Retina (tissue), 1 donor: ENCODE results near the gene RRBP1.

ENCODE experiments used
- DNase-seq: peaks from one replicate; pipeline ENCODE4 v3.0.0-alpha.2; 2016

Gene RRBP1, protein sequence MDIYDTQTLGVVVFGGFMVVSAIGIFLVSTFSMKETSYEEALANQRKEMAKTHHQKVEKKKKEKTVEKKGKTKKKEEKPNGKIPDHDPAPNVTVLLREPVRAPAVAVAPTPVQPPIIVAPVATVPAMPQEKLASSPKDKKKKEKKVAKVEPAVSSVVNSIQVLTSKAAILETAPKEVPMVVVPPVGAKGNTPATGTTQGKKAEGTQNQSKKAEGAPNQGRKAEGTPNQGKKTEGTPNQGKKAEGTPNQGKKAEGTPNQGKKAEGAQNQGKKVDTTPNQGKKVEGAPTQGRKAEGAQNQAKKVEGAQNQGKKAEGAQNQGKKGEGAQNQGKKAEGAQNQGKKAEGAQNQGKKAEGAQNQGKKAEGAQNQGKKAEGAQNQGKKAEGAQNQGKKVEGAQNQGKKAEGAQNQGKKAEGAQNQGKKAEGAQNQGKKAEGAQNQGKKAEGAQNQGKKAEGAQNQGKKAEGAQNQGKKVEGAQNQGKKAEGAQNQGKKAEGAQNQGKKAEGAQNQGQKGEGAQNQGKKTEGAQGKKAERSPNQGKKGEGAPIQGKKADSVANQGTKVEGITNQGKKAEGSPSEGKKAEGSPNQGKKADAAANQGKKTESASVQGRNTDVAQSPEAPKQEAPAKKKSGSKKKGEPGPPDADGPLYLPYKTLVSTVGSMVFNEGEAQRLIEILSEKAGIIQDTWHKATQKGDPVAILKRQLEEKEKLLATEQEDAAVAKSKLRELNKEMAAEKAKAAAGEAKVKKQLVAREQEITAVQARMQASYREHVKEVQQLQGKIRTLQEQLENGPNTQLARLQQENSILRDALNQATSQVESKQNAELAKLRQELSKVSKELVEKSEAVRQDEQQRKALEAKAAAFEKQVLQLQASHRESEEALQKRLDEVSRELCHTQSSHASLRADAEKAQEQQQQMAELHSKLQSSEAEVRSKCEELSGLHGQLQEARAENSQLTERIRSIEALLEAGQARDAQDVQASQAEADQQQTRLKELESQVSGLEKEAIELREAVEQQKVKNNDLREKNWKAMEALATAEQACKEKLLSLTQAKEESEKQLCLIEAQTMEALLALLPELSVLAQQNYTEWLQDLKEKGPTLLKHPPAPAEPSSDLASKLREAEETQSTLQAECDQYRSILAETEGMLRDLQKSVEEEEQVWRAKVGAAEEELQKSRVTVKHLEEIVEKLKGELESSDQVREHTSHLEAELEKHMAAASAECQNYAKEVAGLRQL (N-terminal part only)

DNA sequence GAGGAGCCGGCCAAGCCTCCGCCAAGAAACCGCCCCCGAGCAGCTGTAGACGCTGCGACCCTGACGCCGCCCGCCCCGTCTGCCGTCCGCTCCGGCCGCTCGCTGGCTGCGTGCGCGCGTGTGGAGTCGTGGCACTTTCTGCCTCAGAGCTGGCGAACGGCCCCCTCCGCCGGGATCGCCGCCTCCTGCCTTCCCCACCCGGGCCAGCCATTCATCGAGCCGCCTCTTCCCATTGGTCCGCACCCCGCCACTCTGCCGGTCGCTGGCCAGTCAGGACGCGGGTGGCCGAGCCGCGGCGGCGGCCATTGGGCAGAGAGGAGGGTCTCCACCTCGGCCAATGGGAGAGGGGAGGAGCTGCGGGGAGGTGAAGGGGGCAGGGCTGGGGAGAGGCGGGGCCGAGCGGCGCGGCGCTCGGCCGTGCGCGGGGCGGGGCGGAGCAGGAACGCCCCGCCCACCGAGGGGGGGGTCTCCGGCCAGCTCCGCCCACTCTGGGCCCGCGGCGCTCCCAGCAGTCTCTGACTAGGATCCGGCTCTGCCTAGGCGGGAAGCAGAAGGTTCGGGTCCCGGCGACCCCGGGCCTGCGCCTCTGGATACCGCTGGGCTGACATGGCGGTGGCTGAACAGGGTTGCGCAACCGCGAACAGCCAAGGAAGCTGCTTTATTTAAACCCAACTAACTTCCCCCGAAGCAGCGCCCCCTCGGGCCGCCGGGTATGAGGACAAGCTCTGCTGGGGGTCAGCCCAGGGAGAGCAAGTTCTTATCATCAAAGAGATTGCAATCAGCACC lies at the start of gene RRBP1:
Gene RRBP1 (minus strand): TSS at position 140 of the 786 bp plus-strand sequence. CDS start 21,735 bp downstream, outside the sequence.
- peak; percentile 96 for DNase-seq

DNA sequence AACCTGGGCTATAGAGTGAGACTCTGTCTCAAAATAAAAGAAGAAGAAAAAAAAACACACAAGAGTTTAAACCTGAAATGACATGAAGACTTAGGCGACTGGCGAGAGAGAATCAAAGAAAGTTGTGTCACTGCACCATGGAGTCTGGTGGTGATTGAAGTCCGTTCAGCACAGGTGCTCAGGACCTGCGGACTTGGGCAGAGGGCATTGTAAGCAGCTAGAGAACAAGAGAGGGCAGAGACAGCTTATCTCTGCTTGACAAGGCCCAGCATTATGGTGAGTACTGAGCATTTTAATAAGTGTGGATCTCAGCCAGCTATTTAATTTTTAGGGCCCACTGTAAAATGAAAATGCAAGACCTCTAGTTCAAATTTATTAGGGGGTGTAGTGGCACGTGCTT lies 49.2 kb upstream of the RRBP1 start:
- no peak for DNase-seq

- no peak for DNase-seq
Observed at GRCh38 chr20:17730071-17730470, 48.0 kb upstream of the RRBP1 start.

DNA sequence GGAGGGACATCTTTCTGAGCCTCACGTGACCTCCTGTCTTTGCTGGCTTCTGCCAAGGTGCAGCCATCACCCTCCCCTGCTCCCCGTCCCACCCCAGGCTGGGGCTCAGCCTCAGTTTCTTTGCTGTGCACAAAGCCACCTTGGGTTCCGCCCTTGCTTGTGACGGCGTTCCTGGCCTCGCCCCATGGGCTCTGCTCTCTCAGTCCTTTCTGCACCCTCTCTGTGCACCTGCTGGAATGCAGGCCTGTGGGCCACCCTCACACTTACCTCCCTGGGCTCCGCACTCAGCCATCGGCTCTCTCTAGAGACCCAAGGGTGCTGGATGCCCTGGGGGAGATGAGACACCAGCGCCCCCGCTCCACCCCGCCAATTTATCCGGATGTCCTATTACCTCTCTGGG lies 46.0 kb upstream of the RRBP1 start:
- DNase-seq: no peak

DNA sequence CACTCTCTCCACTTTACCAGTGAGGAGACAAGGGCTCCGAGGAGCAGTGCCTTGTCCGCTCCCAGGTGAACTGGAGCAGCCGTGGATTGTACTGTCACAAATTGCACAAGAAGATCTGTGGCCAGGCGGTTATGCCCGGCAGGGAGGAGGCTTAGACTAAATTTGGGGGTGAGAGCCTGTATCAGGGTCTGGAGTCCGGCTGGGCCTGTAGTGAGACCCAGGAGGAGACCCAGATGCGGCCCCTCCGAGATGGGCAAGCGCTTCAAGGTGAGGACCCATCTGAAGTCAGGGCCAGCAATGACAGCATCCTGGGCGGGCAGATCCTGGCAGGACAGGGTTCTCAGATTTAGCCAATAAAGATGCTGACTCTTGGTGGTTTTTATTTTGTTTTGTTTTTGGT lies 45.3 kb upstream of the RRBP1 start:
- no peak for DNase-seq

GRCh38 chr20:17726902-17727301 lies 44.9 kb upstream of the RRBP1 start:
- DNase-seq: no peak

GRCh38 chr20:17725094-17725835 lies 43.2 kb upstream of the RRBP1 start:
- DNase-seq: no peak

DNA sequence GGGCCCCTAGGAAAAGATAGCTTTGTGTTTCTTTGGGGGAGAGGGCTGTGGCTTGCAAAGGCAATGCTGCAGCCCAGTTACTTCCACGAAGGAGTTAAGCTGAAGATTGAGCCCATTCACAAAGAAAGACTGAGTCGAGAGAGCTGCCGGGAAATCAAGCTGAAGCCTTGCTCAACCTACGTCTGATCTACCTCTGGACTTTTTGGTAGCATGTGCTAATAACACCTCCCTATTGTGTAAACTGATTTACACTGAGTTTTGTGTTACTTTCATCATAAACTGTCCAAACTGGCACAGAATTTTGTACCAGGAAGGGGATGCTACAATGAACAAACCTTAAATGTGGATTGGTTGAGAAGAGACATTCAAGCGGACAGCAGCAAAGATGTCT lies 41.3 kb upstream of the RRBP1 start:
- no peak for DNase-seq

DNA sequence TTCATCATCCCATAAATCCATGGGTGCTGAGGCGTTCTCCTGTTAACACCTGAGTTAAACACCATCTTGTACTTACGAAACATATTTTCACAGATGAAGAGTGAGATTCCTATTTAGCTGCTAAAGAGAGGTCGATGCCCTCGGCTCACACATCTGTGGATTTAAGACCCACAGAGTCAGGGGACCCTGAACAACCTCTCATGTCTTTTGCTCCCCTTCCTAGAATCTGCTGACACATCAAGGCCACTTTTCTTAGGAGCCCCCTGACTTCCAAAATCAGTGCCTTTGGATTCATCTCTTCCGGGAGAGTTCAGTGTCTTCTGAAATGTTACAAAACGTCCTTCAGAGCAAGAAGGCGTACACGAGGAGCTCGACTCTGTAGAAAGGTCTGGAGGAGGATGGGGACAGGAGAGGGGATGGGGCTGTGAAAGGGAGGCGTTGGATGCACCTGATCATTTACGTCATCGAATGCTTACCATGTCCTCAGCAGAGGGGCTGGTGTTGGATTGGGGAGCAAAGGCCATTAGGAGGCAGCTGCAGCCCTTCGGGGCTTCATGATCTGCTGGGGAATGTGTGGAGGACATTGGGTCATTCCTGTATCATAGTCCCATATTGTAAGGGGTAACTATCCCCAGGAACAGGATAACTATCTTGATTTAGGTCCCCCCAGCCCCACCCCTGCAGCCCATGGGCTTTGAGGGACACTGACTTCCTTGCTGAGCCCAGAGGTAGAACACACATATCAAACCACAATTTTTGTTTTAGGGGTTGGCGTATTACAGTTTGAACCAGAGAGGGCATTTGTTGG lies 40.7 kb upstream of the RRBP1 start:
- no peak for DNase-seq

DNA sequence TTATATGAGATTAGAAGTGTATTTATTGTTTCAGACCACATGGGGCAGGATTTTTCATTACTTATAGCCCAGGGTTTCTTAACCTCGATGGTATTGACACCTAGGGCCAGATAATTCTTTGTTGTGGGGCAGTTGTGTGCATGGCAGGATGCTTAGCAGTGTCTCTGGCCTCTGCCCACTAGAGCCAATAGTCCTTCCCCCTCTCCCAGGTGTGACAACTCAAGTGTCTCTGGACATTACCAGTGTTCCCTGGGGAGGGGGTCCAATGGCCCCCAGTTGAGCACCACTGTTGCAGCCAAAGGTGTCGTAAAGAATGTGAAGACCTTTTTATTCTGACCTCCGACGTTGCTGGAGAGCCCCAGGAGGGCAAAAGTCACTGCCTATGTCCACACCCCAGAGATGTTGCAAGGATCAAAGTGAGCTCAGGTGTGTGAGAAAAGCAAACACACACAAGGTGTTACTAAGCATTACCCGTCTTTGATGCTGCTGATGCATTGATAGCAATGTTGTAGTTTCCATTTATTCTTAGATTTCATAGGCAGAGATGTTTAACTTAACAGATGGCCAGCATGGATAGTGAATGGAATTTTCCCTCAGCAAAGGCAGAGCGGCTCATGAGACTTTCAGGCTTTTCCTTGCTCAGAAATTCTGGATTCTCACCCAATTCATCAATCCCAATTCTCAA lies 39.9 kb upstream of the RRBP1 start:
- no peak for DNase-seq

GRCh38 chr20:17720755-17721154 lies 38.7 kb upstream of the RRBP1 start:
- no peak for DNase-seq

GRCh38 chr20:17716331-17716730 lies 34.3 kb upstream of the RRBP1 start:
- no peak for DNase-seq

DNA sequence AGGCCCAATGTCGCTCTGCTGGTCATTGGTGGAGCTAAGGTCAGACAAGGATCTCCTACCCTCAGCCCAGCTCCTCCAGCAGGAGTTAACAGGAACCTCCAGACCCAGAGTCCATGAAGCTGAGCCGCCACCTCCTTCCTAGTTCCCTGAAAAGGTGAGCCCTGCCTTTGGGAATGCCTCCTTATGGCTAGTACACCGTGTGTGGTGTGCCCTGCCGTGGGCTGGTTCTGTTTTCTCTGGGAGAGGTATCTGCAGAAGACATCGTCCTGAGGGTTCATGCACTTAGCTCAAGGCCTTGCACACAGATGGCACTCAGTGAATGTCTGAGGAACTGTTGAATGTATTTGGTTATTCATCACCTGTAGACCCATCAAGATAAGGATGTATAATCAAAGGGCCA lies 33.0 kb upstream of the RRBP1 start:
- no peak for DNase-seq

- no peak for DNase-seq
Observed at GRCh38 chr20:17714597-17714996, 32.6 kb upstream of the RRBP1 start.

DNA sequence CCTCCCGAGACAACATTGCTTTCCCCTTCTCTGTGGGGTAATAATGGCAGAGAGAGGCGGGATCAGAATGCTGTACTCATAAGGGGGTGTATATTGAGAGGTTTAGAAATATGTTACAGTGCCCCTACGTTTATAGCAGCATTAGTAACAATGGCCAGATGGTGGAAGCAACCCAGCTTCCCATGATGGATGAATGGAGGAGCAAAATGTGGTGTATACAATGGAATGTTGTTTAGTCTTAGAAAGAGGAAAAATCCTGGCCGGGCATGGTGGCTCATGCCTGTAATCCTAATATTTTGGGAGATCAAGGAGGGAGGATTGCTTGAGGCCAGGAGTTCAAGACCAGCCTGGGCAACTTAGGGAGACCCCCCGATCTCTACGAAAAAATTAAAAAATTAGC lies 30.7 kb upstream of the RRBP1 start:
- no peak for DNase-seq

- no peak for DNase-seq
Observed at GRCh38 chr20:17712201-17712600, 30.2 kb upstream of the RRBP1 start.

DNA sequence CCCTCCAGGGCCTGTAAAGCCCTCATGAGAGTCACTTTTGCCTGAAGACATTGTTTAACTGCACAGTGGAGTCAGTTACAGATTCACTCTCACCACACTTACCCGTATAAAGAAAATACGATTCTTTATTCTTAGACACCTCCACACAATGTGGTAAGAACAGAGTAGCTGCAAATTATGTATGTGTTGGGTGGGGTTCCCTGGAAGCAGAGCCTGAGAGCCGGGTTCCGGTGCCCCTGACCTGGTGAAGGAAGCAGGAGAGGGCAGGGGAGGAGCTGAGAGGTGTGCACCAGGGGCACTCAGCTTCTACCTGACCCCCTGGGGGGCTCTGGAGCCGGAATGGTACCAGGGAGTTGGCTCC lies 29.2 kb upstream of the RRBP1 start:
- DNase-seq: no peak

- peak; percentile 10 for DNase-seq
Observed at GRCh38 chr20:17710379-17711266, 28.6 kb upstream of the RRBP1 start.
